Mucosa of descending colon (tissue), 3 donors: ENCODE measurements around the gene SLC3A2. TPM values are rescaled to one million over a fixed set of nuclear protein-coding genes. Genes with fewer than 3 reads are reported as not detected.

Source experiments
- ATAC-seq: fragments of 200-7000 bp; cut with Tn5 transposase; one replicate; pipeline ENCODE4 v1.9.1; 2020; ENCODE audit warnings: mild to moderate bottlenecking, moderate library complexity
- DNase-seq, 3 donors: peaks; one replicate each; pipeline ENCODE4 v3.0.0-alpha.2; 2020
- H3K36me3 ChIP-seq: fragments of 200-600 bp; one replicate; pipeline ENCODE4 v1.8.0; 2021; ENCODE audit warnings: low read depth, mild to moderate bottlenecking
- H3K4me1 ChIP-seq: fragments of 200-600 bp; one replicate; pipeline ENCODE4 v1.8.0; 2021; ENCODE audit warnings: low read depth, mild to moderate bottlenecking
- H3K4me3 ChIP-seq: fragments of 200-600 bp; one replicate; pipeline ENCODE4 v1.8.0; 2021; ENCODE audit warnings: mild to moderate bottlenecking
- H3K9me3 ChIP-seq: fragments of 200-600 bp; one replicate; pipeline ENCODE4 v1.8.0; 2021; ENCODE audit warnings: mild to moderate bottlenecking
- intact Hi-C, 2 donors: fragments of 100-400 bp; cut with DNase I in 1 of 2; cut with micrococcal nuclease in 1 of 2; formaldehyde crosslinking; loops; one replicate each; pipeline versions ENCODE4 v1.11.0 to v1.11.1; 2022; cut with DNase I, micrococcal nuclease
- total RNA-seq, 3 donors: library from RNA; stranded (reverse); fragmentation: NEBNext Ultra II Directional in 2 of 3; extraction: Animal tissue kit (Norgen Biotek cat#: 25700) in 2 of 3; gene quantifications; one replicate each; pipeline versions ENCODE4 v1.2.1 to v1.2.4, GENCODE V29; 2021 to 2023
- TF ChIP-seq, protein P1 (sequence below): fragments of 200-600 bp; IDR thresholded peaks from one replicate; pipeline ENCODE4 v1.8.0; 2022; ENCODE audit warnings: antibody characterized with exemption, mild to moderate bottlenecking
- donor health status: DM: no; HTN: no; CAD: no; lungs with moderate emphysema.
- donor health status: DM: no; HTN: no; CAD: no.
- donor health status: DM: no; HTN: yes; CAD: no.

SLC3A2 gene
- total RNA-seq, 3 donors from 2014 or later = 116 to 127 (median 124) TPM

DNA sequence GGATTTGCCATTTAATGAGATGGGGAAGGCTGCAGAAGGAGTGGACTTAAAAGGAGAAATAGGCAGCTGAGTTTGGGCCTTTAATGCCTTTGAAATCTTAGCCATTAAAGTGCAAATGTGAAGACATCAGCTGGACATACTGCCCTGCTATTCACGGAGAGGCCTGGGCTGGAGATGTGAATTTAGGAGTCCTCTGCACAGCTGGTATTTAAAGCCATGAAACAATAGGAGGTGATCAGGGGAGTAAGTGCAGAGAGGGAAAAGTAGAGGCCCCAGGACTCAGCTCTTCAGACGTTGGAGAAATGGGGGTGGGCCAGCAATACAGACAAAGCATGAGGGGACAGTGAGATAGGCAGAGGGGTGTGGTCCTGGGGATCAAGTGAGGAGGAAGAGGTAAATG lies 16.6 kb downstream of the SLC3A2 start:
- intact Hi-C loops = no loop called here
- H3K36me3 ChIP-seq = no peaks in the 10 kb centered on the region
- H3K4me3 ChIP-seq = no peak overlapping the region
- H3K4me1 ChIP-seq = no peaks in the 10 kb centered on the region
- TF ChIP-seq, protein P1, sequence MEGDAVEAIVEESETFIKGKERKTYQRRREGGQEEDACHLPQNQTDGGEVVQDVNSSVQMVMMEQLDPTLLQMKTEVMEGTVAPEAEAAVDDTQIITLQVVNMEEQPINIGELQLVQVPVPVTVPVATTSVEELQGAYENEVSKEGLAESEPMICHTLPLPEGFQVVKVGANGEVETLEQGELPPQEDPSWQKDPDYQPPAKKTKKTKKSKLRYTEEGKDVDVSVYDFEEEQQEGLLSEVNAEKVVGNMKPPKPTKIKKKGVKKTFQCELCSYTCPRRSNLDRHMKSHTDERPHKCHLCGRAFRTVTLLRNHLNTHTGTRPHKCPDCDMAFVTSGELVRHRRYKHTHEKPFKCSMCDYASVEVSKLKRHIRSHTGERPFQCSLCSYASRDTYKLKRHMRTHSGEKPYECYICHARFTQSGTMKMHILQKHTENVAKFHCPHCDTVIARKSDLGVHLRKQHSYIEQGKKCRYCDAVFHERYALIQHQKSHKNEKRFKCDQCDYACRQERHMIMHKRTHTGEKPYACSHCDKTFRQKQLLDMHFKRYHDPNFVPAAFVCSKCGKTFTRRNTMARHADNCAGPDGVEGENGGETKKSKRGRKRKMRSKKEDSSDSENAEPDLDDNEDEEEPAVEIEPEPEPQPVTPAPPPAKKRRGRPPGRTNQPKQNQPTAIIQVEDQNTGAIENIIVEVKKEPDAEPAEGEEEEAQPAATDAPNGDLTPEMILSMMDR = no peak
- H3K9me3 ChIP-seq = no peaks in the 10 kb centered on the region
- no peak for DNase-seq
- ATAC-seq = no peak

DNA sequence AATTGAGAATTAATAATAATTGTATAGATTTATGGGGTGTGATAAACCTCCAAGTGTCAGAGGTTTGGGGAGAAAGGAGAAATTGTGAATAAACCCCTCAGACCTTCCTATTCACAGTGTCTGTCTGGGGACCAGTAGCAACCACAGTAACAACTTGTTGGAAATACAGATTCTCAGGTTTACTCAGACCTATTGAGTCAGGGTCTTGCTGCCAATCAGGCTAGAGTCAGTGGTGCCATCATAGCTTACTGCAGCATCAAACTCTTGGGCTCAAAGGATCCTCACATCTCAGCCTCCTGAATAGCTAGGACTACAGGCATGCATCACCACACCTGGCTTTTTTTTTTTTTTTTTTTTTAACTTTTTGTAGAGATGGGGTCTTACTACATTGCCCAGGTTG lies 17.3 kb downstream of the SLC3A2 start:
- no peak overlapping the region for H3K4me3 ChIP-seq
- TF ChIP-seq, protein P1 = no peak
- no peak for ATAC-seq
- intact Hi-C loops = no loop called here
- no peaks in the 10 kb centered on the region for H3K36me3 ChIP-seq
- H3K9me3 ChIP-seq = no peaks in the 10 kb centered on the region
- no peak for DNase-seq
- H3K4me1 ChIP-seq = no peaks in the 10 kb centered on the region

DNA sequence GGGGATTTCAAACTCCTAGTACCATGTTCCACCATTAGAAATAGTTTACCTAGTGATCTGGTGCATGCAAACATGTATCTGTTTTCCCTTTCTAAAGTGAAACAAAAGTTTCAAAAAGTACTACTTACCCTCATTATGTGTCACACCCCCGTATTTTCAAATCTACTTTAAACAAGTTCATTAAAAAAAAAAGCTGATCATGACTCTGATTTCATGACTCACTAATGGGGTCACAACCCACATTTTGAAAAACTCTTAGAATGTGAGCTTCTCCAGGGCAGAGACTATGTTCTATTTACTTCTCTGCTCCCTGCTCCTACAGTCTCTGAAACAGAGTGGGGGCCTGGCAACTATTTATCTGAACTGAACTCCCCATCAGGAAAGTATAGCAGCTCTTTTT lies 22.2 kb downstream of the SLC3A2 start:
- TF ChIP-seq, protein P1 = no peak
- intact Hi-C loops = no loop called here

DNA sequence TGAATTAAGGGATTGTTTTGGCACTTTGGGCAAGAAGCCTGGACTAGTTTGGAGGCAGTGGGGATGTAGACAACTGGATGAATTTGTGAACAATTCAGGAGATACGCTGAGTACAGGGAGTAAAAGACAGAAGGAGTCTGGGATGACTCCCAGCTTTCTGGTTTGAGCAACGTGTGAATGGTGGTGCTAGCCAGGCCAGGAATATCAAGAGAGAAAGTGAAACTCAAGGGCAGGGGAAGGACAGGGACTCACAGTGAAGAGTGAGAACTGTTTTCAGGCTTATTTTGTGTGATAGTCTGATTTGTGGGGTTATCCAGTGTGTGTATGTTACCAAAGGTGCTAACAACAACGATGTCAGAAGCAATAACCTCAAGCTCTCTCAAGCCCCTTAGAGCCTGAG lies 24.6 kb downstream of the SLC3A2 start:
- Histone ChIP-seq H3K9me3 (no peaks in the 10 kb centered on the region), H3K36me3 (no peaks in the 10 kb centered on the region), H3K4me1 (peaks cover 9% of the 10 kb centered on the region), H3K4me3 (no peak overlapping the region)
- ATAC-seq (no peak), DNase-seq (no peak)
- intact Hi-C loops = no loop called here
- TF ChIP-seq, protein P1 = no peak

More for the DNA sequence above, 22.2 kb downstream of the SLC3A2 start:
- Histone ChIP-seq H3K36me3 (no peaks in the 10 kb centered on the region), H3K4me3 (no peak overlapping the region), H3K4me1 (no peaks in the 10 kb centered on the region), H3K9me3 (no peaks in the 10 kb centered on the region)
- DNase-seq = no peak
- no peak for ATAC-seq

DNA sequence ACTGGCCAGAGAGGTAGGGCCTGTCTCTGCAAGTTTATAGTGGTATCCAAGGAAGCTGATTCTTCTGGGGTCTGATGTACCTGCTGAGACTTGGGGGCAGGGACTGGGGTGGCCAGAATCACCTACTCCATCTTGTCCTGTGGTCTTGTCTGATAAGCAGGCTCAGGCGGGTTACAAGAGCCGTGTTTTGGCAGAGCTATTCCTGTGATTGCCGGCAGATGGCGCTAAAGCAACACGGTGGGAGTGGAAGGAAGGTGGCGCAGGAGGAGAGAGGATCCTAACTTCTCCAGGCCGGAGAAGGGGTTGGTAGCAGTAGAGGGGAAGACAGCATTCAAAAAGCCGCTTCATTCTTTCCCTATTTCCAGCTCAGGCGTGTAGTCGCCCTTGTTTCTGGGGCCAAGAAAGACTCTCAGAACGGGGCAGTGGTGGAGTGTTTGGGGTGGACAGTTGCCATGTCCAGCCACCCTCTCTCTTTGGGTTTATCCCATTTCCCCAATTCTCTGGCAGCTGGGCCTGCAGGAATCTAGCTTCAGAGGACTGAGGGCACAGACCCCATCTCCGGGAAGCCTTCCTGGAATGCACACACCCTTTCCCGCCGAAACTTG lies 25.3 kb downstream of the SLC3A2 start:
- Histone ChIP-seq H3K36me3 (no peaks in the 10 kb centered on the region), H3K4me1 (peaks cover 9% of the 10 kb centered on the region), H3K4me3 (no peak overlapping the region), H3K9me3 (no peaks in the 10 kb centered on the region)
- DNase-seq (peak; percentile 74 to 85 (median 79)), ATAC-seq (peak; percentile 75)
- intact Hi-C loops = loop anchor here (2.0 kb wide), 1 partner anchor 119 kb away; no protein-coding TSS in a partner anchor
- TF ChIP-seq, protein P1 = peak; percentile 97
